Nephron progenitor cell (in vitro differentiated cells): ENCODE measurements around the gene SLC4A2.

Experiments used
- DNase-seq: peaks from one replicate; pipeline ENCODE4 v3.0.0; 2021
- H3K27ac Mint-ChIP-seq: 2 replicates; pipeline ENCODE4 v1.8.0; 2021; ENCODE audit warnings: mild to moderate bottlenecking, moderate library complexity, mixed read lengths
- H3K27me3 Mint-ChIP-seq: 2 replicates; pipeline ENCODE4 v1.8.0; 2021; ENCODE audit warnings: mild to moderate bottlenecking, low read depth, mixed read lengths; ENCODE audit not compliant: poor library complexity
- H3K36me3 Mint-ChIP-seq: 2 replicates; pipeline ENCODE4 v1.8.0; 2021; ENCODE audit warnings: low read depth, mixed read lengths
- H3K4me1 Mint-ChIP-seq: 2 replicates; pipeline ENCODE4 v1.8.0; 2021; ENCODE audit warnings: mixed read lengths
- H3K4me3 Mint-ChIP-seq: 2 replicates; pipeline ENCODE4 v1.8.0; 2021; ENCODE audit warnings: mild to moderate bottlenecking, moderate library complexity, mixed read lengths
- H3K9me3 Mint-ChIP-seq: 2 replicates; pipeline ENCODE4 v1.8.0; 2021; ENCODE audit warnings: mild to moderate bottlenecking, moderate library complexity, mixed read lengths
- TF ChIP-seq, protein P1 (sequence below): fragments of 200-600 bp; sonication (generic); IDR thresholded peaks from 2 replicates; pipeline ENCODE4 v1.5.0; 2021; ENCODE audit warnings: antibody characterized with exemption

Gene SLC4A2

GRCh38 chr7:151123822-151124464 is 64.6 kb downstream of the SLC4A2 start:
- TF ChIP-seq, protein P1, sequence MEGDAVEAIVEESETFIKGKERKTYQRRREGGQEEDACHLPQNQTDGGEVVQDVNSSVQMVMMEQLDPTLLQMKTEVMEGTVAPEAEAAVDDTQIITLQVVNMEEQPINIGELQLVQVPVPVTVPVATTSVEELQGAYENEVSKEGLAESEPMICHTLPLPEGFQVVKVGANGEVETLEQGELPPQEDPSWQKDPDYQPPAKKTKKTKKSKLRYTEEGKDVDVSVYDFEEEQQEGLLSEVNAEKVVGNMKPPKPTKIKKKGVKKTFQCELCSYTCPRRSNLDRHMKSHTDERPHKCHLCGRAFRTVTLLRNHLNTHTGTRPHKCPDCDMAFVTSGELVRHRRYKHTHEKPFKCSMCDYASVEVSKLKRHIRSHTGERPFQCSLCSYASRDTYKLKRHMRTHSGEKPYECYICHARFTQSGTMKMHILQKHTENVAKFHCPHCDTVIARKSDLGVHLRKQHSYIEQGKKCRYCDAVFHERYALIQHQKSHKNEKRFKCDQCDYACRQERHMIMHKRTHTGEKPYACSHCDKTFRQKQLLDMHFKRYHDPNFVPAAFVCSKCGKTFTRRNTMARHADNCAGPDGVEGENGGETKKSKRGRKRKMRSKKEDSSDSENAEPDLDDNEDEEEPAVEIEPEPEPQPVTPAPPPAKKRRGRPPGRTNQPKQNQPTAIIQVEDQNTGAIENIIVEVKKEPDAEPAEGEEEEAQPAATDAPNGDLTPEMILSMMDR: peak; percentile 97
- Mint-ChIP-seq H3K9me3 (no peaks in the 10 kb centered on the region), H3K4me1 (peaks cover 41% of the 10 kb centered on the region), H3K36me3 (peaks cover 58% of the 10 kb centered on the region), H3K27me3 (peaks cover 48% of the 10 kb centered on the region), H3K27ac (no peak overlapping the region), H3K4me3 (no peak overlapping the region)
- DNase-seq: peak; percentile 92

- Mint-ChIP-seq H3K9me3 (no peaks in the 10 kb centered on the region), H3K27me3 (peaks cover 48% of the 10 kb centered on the region), H3K27ac (no peak overlapping the region), H3K36me3 (peaks cover 52% of the 10 kb centered on the region), H3K4me3 (peak overlapping the region; percentile 34), H3K4me1 (peaks cover 41% of the 10 kb centered on the region)
- TF ChIP-seq, protein P1: no peak
- no peak for DNase-seq
These were observed 65.1 kb downstream of the SLC4A2 start for GRCh38 chr7:151124481-151124880.

DNA sequence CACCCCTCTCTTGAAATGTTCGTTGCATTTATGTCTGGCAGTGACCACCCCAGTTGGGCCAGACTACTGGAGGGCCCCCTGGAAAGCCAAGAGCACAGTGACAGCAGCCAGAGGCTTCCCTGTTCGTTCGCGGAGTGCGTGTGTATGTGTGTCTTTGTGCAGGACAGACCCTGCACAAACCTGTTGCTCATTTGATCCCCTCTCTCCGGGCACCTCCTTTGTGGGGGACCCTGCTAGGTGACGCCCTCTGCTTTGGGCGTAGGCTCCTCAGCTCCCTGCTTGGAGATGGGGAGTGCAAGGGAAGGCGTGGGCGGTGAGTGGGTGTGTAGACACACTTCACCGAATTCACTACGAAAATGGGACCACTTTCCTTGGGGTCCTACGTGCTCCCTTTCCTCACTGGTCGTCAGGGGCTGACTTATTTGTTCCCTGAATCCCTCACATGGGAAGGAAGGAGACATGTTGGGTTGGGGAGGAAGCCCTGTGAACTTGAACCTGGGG is 65.6 kb downstream of the SLC4A2 start:
- no peaks in the 10 kb centered on the region for H3K9me3 Mint-ChIP-seq
- H3K27me3 Mint-ChIP-seq: peaks cover 48% of the 10 kb centered on the region
- H3K4me3 Mint-ChIP-seq: peak overlapping the region; percentile 34
- no peak overlapping the region for H3K27ac Mint-ChIP-seq
- no peak for DNase-seq
- TF ChIP-seq, protein P1: no peak
- H3K36me3 Mint-ChIP-seq: peaks cover 52% of the 10 kb centered on the region
- H3K4me1 Mint-ChIP-seq: peaks cover 42% of the 10 kb centered on the region

DNA sequence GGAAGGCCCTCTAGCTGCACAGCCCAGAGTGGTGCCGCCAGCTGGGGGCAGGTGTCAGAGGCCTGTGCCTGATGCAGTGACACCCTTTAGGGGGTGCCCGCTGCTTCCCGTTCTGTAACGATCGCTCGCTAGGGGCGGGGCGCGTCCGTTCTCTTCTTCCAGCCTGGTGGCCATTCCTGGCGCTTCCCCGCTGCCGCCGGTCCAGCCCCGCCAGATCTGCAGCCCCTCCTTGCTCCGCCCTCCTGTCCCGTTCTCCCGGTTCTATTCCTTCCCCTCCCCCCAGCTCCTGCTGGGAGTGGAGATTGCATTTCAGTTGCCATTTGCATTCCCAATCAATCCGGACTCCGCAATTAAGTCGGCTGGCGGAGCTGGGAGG is 66.1 kb downstream of the SLC4A2 start:
- TF ChIP-seq, protein P1: no peak
- DNase-seq: peak; percentile 76
- Mint-ChIP-seq H3K4me3 (peak overlapping the region; percentile 81), H3K27ac (no peak overlapping the region), H3K27me3 (peaks cover 48% of the 10 kb centered on the region), H3K36me3 (peaks cover 50% of the 10 kb centered on the region), H3K9me3 (no peaks in the 10 kb centered on the region), H3K4me1 (peaks cover 47% of the 10 kb centered on the region)

DNA sequence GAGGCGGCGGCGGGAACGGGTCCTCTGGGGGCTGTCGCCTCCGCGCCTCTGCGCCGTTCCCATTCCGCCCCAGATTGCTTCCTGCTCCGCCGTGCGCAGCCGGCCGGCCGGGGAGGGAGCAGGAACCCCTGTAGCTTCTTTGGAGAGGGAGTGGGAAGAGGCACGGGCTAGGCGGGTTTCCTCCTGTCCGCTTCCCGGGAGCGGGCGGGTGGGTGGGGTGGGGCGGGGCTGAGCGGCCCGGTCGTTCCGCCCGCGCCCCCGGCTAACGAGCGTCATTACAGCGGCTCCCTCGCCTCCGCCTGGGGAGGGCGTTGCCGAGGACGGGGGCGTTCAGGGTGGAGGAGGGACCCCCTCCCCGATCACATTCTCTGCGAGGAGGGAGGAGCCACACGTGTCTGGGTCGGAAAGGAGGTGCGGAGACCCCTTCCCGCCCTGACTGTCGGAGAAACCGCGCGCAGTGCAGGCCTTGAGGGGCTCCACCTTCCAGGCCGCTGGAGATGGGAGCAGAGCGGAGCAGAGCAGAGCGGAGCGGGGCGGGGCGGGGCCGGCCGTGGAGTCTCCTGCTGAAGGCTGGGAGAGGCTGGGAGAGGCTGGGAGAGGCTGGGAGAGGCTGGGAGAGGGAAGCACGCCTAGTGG is 66.6 kb downstream of the SLC4A2 start:
- H3K9me3 Mint-ChIP-seq: no peaks in the 10 kb centered on the region
- peaks cover 52% of the 10 kb centered on the region for H3K4me1 Mint-ChIP-seq
- peaks cover 43% of the 10 kb centered on the region for H3K27me3 Mint-ChIP-seq
- TF ChIP-seq, protein P1: no peak
- peak overlapping the region; percentile 81 for H3K4me3 Mint-ChIP-seq
- H3K36me3 Mint-ChIP-seq: peaks cover 46% of the 10 kb centered on the region
- DNase-seq: peak; percentile 61
- no peak overlapping the region for H3K27ac Mint-ChIP-seq
